Lower leg skin (tissue), 4 donors: ENCODE results near the gene USP17L27. TPM values are rescaled to one million over a fixed set of nuclear protein-coding genes. Genes with fewer than 3 reads are reported as not detected.
"Not testable (repeated sequence)": the region's sequence is repeated elsewhere in the genome, so short reads cannot be mapped to it uniquely, and the experiment has no call there.

ENCODE experiments used
- DNase-seq, 2 donors: peaks; one replicate each; pipeline ENCODE4 v3.0.0-alpha.2; 2019; ENCODE audit warnings: low spot score in 2 of 2
- H3K4me3 ChIP-seq: fragments of 200-600 bp; sonication (generic); 2 replicates; pipeline ENCODE4 v1.5.1; 2017; ENCODE audit warnings: mild to moderate bottlenecking, low read depth; ENCODE audit not compliant: poor library complexity, severe bottlenecking
- POLR2A ChIP-seq, 2 donors: fragments of 450-650 bp; IDR thresholded peaks; one replicate each; pipeline ENCODE4 v1.6.1; 2016 to 2017; ENCODE audit warnings: antibody characterized with exemption in 2 of 2, mild to moderate bottlenecking in 1 of 2, moderate library complexity in 1 of 2
- WGBS, 2 donors: methylation state at CpG; one replicate each; pipeline ENCODE4 v1.1.5; 2018; 5-methylcytosine and 5-hydroxymethylcytosine counted together
- intact Hi-C: fragments of 100-400 bp; cut with DNase I; formaldehyde crosslinking; loops from one replicate; pipeline ENCODE4 v1.15.0; 2023; ENCODE audit warnings: low total_unique reads
- total RNA-seq, 4 donors: library from RNA; depleted of rRNA; stranded (reverse); fragments of >200 nt; gene quantifications; one replicate each; pipeline ENCODE4 v1.1.0, GENCODE V29; 2016
- TF ChIP-seq, protein P1 (sequence below), 3 donors: fragments of 450-650 bp; IDR thresholded peaks; one replicate each; pipeline ENCODE4 v1.5.1; 2016; ENCODE audit warnings: antibody characterized with exemption in 3 of 3, mild to moderate bottlenecking in 3 of 3, moderate library complexity in 2 of 3

The USP17L27 gene
- total RNA-seq, 4 donors from 2014 or later = not detected

GRCh38 chr4:9384126-9384525 is 40.2 kb downstream of the USP17L27 start:
- H3K4me3 ChIP-seq = no peak overlapping the region
- TF ChIP-seq, protein P1, sequence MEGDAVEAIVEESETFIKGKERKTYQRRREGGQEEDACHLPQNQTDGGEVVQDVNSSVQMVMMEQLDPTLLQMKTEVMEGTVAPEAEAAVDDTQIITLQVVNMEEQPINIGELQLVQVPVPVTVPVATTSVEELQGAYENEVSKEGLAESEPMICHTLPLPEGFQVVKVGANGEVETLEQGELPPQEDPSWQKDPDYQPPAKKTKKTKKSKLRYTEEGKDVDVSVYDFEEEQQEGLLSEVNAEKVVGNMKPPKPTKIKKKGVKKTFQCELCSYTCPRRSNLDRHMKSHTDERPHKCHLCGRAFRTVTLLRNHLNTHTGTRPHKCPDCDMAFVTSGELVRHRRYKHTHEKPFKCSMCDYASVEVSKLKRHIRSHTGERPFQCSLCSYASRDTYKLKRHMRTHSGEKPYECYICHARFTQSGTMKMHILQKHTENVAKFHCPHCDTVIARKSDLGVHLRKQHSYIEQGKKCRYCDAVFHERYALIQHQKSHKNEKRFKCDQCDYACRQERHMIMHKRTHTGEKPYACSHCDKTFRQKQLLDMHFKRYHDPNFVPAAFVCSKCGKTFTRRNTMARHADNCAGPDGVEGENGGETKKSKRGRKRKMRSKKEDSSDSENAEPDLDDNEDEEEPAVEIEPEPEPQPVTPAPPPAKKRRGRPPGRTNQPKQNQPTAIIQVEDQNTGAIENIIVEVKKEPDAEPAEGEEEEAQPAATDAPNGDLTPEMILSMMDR (IDR thresholded peaks at IDR 0.05) = no peak
- TF ChIP-seq POLR2A (IDR thresholded peaks at IDR 0.05) = no peak
- intact Hi-C loops = no loop called here
- 45 to 49% methylated on average over 1 of the region's 1 CpG for WGBS, 2 donors
- no peak for DNase-seq

DNA sequence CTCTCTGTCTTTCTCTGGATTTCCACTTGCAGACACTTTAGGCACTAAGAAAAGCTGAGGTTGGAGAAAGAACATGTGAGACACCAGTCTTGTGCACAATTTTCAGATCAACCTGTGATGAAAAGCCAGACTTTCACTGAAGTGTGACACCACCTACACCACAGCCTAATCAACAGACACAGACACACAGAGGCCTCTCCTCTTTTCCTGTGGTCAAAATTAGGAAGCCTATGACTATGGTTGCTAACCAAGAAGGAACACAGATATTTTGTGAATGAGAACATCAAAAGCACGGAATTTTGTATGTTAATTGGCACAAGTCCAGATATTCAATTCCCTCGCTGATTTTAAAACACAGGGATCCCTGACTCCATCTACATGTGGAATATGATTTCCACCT is 45.1 kb downstream of the USP17L27 start:
- 34 to 38% methylated on average over 2 of the region's 2 CpGs for WGBS, 2 donors
- DNase-seq = not testable (repeated sequence)

More for the DNA sequence above, 45.1 kb downstream of the USP17L27 start:
- intact Hi-C loops, H3K4me3 ChIP-seq: not testable (repeated sequence)

Other genes starting within 250 kb of the USP17L27 start
- gene FAM90A26, start 173.7 kb upstream of the USP17L27 start, total RNA-seq = not detected
- not detected for gene USP17L10, start 133.5 kb upstream of the USP17L27 start, total RNA-seq
- not detected for gene USP17L11, start 128.7 kb upstream of the USP17L27 start, total RNA-seq
- not detected for gene USP17L12, start 124.0 kb upstream of the USP17L27 start, total RNA-seq
- not detected for gene USP17L13, start 119.3 kb upstream of the USP17L27 start, total RNA-seq
- gene USP17L15, start 109.8 kb upstream of the USP17L27 start, total RNA-seq = not detected
- gene USP17L17, start 100.3 kb upstream of the USP17L27 start, total RNA-seq = not detected
- not detected for gene USP17L18, start 95.5 kb upstream of the USP17L27 start, total RNA-seq
- not detected for gene USP17L19, start 90.8 kb upstream of the USP17L27 start, total RNA-seq
- not detected for gene USP17L20, start 86.0 kb upstream of the USP17L27 start, total RNA-seq
- gene USP17L21, start 81.3 kb upstream of the USP17L27 start, total RNA-seq = not detected
- gene USP17L22, start 76.5 kb upstream of the USP17L27 start, total RNA-seq = not detected
- not detected for gene USP17L24, start 19.0 kb upstream of the USP17L27 start, total RNA-seq
- gene USP17L25, start 14.2 kb upstream of the USP17L27 start, total RNA-seq = not detected
- gene USP17L26, start 9.5 kb upstream of the USP17L27 start, total RNA-seq = not detected
- gene USP17L5, start 4.7 kb upstream of the USP17L27 start, total RNA-seq = not detected
- not detected for gene USP17L28, start 4.7 kb downstream of the USP17L27 start, total RNA-seq
- gene USP17L29, start 9.5 kb downstream of the USP17L27 start, total RNA-seq = not detected
- not detected for gene USP17L30, start 19.0 kb downstream of the USP17L27 start, total RNA-seq
- gene DEFB131A, start 100.3 kb downstream of the USP17L27 start, total RNA-seq = not detected